Stimulated activated CD8-positive, alpha-beta memory T cell treated with anti-CD3 and anti-CD28 coated beads, Interleukin-4, amount 100 ng/mL, for 24 hours (primary cell): ENCODE results near the gene EPPIN.
"Not testable (repeated sequence)": the region's sequence is repeated elsewhere in the genome, so short reads cannot be mapped to it uniquely, and the experiment has no call there.

ENCODE experiments used
- DNase-seq: peaks from one replicate; pipeline ENCODE4 v3.0.0-alpha.2; 2020; ENCODE audit warnings: low read depth

EPPIN gene

GRCh38 chr20:45547206-45547770 lies at the start of gene EPPIN:
EPPIN (minus strand) TSS chr20:45547401; CDS start chr20:45547357, 44 bp downstream.
- no peak for DNase-seq

- no peak for DNase-seq
Observed at GRCh38 chr20:45595235-45595634, 48.0 kb upstream of the EPPIN start.

GRCh38 chr20:45593498-45593897 lies 46.3 kb upstream of the EPPIN start:
- DNase-seq = no peak

GRCh38 chr20:45592574-45593189 lies 45.5 kb upstream of the EPPIN start:
- DNase-seq = no peak

GRCh38 chr20:45589725-45590124 lies 42.5 kb upstream of the EPPIN start:
- DNase-seq = no peak

DNA sequence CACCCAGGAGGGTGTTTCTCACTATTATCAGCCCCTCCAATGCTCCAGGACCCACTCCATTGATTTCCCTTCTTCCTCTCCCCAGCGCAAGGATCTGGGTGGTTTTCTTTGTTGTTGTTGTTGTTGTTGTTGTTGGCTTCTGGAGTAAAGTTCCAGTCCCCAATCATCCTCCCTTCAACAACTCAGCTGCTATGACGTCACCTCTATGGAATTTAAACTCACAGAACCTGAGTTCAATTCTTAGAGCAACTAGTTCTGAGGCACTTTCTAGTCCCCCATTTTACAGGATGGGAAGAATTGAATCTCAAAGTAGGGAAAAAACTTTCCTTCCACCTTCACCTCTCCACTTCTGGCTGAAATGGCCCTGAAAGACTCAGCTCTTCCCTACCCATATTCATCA lies 41.6 kb upstream of the EPPIN start:
- no peak for DNase-seq

DNA sequence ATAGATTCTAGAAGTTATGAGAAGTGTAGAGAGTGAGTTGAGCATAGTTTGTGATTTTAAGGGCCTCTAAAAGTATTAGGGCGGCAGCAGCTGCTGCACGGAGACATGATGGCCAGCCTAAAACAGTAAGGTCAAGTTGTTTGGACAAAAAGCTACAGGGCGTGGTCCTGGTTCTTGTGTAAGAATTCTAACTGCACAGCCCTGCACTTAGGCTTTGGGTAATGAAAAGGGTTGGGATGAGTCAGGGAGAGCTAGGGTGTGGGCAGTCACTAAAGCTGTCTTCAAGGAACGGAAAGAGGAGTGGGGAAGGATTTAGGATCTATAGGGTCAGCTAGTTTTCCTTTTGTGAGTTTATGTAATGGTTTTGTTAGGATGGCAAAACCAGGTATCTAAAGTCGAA lies 38.8 kb upstream of the EPPIN start:
- DNase-seq = not testable (repeated sequence)

- DNase-seq = not testable (repeated sequence)
Observed at GRCh38 chr20:45584294-45584693, 37.1 kb upstream of the EPPIN start.

DNA sequence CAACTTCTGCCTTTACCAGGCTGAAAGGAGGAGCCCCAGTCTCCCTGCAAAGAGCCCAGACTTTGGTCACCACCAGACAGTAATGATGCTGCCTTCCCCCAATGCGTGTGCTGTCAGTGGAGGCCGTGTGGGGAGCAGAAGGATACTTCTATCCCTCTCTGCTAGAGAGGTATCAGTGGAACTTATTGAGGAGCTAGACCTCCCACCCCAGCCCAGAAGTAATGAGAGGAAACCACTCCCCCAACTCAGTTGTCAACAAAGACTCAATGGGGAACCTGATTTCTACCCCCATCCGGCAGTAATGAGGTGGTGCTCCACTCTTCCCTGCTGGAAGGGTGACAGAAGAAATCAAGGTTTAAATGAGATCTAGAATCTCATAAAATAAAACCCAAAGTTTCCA lies 36.3 kb upstream of the EPPIN start:
- no peak for DNase-seq

- DNase-seq = no peak
Observed at GRCh38 chr20:45581702-45582101, 34.5 kb upstream of the EPPIN start.

DNA sequence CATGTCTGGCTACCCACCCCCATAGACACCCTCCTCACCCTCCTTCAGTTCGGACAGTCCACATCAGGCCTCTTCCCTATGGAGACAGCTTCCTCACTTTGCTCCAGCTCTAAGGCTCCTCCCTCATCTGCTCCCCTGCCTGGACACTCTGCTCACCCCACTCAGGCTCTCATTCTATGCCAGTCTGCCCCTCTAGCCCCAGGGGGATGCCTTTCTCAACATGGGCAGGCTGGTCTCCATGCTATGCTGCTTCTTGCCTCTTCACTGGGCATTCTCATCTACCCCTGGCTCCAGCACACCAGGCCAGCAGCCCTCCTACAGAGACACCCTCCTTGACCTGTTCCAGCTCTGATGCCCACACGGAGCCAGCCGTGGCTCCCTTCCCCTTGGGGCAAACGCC lies 32.0 kb upstream of the EPPIN start, which contains the start of gene WFDC8:
TSS of gene WFDC8 (minus strand) at position 101 of the 400 bp plus-strand sequence. CDS start at position 64, 37 bp downstream.
- DNase-seq = no peak

- DNase-seq = no peak
Observed at GRCh38 chr20:45578231-45578630, 31.0 kb upstream of the EPPIN start.

GRCh38 chr20:45576995-45577394 lies 29.8 kb upstream of the EPPIN start:
- no peak for DNase-seq

DNA sequence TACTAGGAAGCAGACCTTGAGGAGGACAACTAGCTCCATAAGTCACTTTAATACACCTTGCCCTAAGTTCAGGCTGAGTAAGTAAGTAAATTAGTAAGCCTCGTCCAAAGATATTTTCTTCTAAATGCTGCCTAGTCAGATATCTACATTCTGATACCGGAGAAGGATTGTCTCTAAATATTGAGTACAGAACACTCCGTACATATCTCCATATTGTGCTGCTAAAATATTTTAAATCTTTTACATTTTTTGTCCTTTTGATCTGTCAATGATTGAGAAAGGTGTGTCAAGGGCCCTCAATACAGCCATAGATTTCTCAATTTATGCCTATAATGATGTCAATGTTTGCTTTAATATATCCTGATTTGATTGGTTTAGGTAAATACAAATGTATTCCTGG lies 28.7 kb upstream of the EPPIN start:
- DNase-seq = no peak

DNA sequence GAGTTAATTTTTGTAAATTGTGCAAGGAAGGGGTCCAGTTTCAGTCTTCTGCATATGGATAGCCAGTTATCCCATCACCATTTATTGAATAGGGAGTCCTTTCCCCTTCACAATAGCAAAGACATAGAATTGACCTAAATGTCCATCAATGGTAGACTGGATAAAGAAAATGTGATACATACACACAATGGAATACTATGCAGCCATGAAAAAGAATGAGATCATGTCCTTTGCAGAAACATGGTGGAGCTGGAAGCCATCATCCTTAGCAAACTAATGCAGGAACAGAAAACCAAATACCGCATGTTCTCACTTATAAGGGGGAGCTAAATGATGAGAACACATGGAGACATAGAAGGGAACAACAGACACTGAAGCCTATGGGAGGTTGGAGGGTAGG lies 22.4 kb upstream of the EPPIN start:
- DNase-seq = not testable (repeated sequence)

DNA sequence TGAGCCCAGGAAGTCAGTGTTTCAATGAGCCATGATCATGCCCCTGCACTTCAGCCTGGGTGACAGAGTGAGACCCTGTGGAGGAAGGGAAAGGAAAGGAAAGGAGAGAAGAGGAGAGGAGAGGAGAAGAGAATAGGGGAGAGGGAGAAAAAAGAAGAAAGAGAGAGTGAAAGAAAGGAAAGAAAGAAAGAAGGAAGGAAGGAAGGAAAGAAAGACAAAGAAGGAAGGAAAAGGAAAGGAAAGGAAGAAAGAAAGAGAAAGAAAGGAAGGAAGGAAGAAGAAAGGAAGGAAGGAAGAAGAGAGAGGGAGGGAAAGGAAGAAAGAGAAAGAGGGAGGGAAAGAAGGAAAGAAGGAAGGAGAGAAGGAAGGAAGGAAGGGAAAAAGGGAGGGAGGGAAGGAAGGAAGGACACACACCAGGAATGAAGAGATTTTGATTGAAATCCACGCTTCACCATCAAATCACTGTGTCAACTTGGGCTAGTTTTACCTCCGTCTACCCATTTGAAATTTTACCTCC lies 17.6 kb upstream of the EPPIN start:
- no peak for DNase-seq

DNA sequence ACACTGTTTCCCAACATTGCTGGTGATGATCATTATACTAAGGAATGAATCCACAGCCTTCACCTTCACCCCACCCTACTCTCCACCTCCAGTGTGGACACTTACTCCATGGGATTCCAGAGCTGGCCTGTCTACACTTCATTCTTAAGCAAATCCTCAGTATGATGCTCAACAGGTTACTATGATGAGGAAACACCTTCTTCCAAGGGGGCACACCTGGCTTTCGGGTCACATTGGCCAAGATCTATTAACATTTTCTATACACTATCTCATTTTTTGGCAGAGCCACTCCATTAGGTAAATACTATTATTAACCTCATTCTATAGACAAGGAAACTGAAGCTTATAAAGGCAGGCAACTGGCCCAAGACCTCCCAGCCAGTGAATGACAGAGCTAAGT lies 8.0 kb upstream of the EPPIN start:
- no peak for DNase-seq

DNA sequence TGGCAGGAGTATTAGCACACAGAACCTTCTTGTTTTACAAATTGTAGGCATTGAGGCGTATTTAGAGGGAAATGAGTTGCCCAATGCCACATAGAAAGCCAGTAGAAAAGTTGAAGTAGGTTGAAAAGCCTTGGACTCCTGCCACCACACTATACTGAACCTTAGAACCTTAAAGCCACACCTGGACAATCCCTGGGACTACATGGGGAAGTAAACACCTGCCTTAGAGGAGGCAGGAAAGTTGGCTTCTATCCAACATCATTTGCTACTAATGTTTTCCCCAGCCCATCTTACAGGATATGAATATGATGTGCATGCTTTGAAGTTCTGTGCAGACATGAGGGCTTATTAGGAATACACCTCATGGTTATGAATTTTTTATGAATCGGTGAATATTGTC lies 5.3 kb upstream of the EPPIN start:
- DNase-seq = no peak

DNA sequence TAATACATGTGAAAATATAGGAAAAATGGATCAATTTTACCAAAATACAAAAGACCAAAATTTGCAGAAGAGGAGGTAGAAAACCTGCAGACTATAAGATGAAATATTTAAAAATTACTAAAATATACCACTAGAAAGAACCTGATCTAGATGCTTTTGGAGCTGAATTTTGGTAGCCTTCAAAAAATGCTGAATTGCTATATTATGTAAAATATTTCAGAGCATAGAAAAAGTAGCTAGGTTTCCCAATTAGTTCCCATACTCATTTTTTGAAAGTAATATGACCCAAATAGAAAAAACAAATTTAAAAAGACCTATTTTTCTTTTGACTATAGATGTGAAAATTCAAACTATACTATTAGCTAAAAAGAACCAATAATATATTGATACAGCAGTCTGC lies 3.6 kb upstream of the EPPIN start:
- no peak for DNase-seq

GRCh38 chr20:45548410-45548809 lies 1.2 kb upstream of the EPPIN start:
- no peak for DNase-seq

DNA sequence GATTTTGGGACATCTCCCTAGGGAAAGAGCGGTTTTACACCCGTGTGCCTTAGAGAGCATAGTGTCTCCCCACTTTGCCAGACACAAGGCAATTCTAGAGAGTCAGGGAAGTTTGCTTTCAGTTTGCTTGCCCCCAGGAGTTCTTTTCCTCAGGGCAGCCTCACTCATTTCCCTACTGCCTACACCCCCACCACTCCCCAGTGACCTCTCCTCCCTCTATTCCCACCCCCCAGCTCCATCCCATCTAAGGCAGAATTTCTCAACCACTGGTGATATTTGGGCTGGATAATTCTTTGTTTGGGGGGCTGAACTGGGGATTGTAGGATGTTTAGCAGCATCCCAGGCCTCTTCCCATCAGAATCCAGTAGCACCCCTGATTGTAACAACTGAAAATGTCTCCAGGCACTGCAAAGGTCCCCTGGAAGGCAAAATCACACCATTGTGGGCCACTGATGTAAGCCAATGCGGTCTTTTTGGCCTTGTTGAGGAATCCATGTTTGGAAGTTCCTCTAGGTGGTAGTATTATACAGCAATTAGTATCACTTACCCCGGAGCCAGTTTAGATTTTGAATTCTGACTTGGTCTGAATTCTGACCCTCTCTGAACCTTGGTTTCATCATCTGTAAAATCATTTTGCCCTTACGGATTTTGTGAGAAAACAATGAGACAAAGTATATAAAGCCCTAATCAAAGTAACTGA lies 1.3 kb downstream of the EPPIN start:
- no peak for DNase-seq

GRCh38 chr20:45545351-45545750 lies 1.9 kb downstream of the EPPIN start:
- DNase-seq = no peak

DNA sequence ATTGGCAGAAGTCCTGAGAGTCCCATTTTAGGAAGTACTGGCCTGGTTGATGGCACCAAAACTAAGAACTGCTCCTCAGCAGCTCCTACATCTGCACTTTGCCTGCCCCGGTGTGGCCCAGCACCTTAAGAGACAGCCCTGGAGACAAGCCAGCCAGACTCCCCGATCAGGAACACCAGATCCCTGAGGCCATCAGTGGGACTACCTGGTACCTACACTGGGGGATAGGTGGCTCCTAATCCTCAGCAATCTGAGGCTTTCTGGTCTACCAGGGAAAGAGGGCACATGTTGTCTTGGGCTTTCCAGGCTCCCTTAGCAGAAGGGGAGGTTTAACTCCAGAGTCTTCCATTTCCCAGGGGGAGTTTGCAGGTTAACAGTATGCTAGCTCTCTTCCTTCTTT lies 7.8 kb downstream of the EPPIN start, which contains the start of gene WFDC6:
TSS of gene WFDC6 (minus strand) at position 101 of the 400 bp plus-strand sequence. CDS start at position 26, 75 bp downstream.
- no peak for DNase-seq
